OCI-LY3 (cell line): Measurements from ENCODE around the gene NSA2.

Experiments used
- CTCF ChIP-seq: fragments of 200-600, 300-600 bp; sonication (generic); IDR thresholded peaks from 2 replicates; pipeline ENCODE4 v1.5.1; 2014; ENCODE audit warnings: antibody characterized with exemption, low read length, low read depth
- EZH2phosphoT487 ChIP-seq: fragments of 200-600 bp; shearing (Covaris generic); IDR thresholded peaks from 2 replicates; pipeline ENCODE4 v1.6.1; 2018; ENCODE audit warnings: antibody characterized with exemption, mixed run types, low read depth

GRCh38 chr5:74765201-74765600 is 1.8 kb upstream of the NSA2 start:
- TF ChIP-seq CTCF (no peak), EZH2phosphoT487 (no peak)
